ENCODE results near the gene CLEC16A. TPM values are rescaled to one million over a fixed set of nuclear protein-coding genes. Genes with fewer than 3 reads are reported as not detected.

Gene CLEC16A
- total RNA-seq, 1 donor from 2014 or later, result 19.8 TPM

- DNase-seq (ENCODE audit: low read depth), result no peak
- Histone ChIP-seq H3K36me3 (ENCODE audit: control insufficient read depth, insufficient read depth, low read length) (no peaks in the 10 kb centered on the region), H3K27me3 (ENCODE audit: control insufficient read depth, insufficient read depth, low read length) (no peaks in the 10 kb centered on the region), H3K4me3 (ENCODE audit: low read depth, low read length) (no peak overlapping the region)
- TF ChIP-seq CTCF (IDR thresholded peaks at IDR 0.05; ENCODE audit: insufficient read depth, low read length, poor library complexity, severe bottlenecking), result no peak
Observed at GRCh38 chr16:11080999-11081630, 136.8 kb downstream of the CLEC16A start.

- no peak for TF ChIP-seq CTCF (IDR thresholded peaks at IDR 0.05; ENCODE audit: insufficient read depth, low read length, poor library complexity, severe bottlenecking)
- Histone ChIP-seq H3K4me3 (ENCODE audit: low read depth, low read length) (no peak overlapping the region), H3K27me3 (ENCODE audit: control insufficient read depth, insufficient read depth, low read length) (no peaks in the 10 kb centered on the region), H3K36me3 (ENCODE audit: control insufficient read depth, insufficient read depth, low read length) (no peaks in the 10 kb centered on the region)
- no peak for DNase-seq (ENCODE audit: low read depth)
Observed at GRCh38 chr16:11082108-11082859, 137.9 kb downstream of the CLEC16A start.

- no peak for TF ChIP-seq CTCF (IDR thresholded peaks at IDR 0.05; ENCODE audit: insufficient read depth, low read length, poor library complexity, severe bottlenecking)
- Histone ChIP-seq H3K4me3 (ENCODE audit: low read depth, low read length) (no peak overlapping the region), H3K27me3 (ENCODE audit: control insufficient read depth, insufficient read depth, low read length) (no peaks in the 10 kb centered on the region), H3K36me3 (ENCODE audit: control insufficient read depth, insufficient read depth, low read length) (no peaks in the 10 kb centered on the region)
- DNase-seq (ENCODE audit: low read depth), result no peak
Observed at GRCh38 chr16:11082860-11083388, 138.6 kb downstream of the CLEC16A start.

- peak; percentile 79 for DNase-seq (ENCODE audit: low read depth)
- Histone ChIP-seq H3K27me3 (ENCODE audit: control insufficient read depth, insufficient read depth, low read length) (no peaks in the 10 kb centered on the region), H3K4me3 (ENCODE audit: low read depth, low read length) (no peak overlapping the region), H3K36me3 (ENCODE audit: control insufficient read depth, insufficient read depth, low read length) (no peaks in the 10 kb centered on the region)
- no peak for TF ChIP-seq CTCF (IDR thresholded peaks at IDR 0.05; ENCODE audit: insufficient read depth, low read length, poor library complexity, severe bottlenecking)
Observed at GRCh38 chr16:11084484-11084875, 140.1 kb downstream of the CLEC16A start.

- no peaks in the 10 kb centered on the region for H3K36me3 ChIP-seq (ENCODE audit: control insufficient read depth, insufficient read depth, low read length)
- TF ChIP-seq CTCF (IDR thresholded peaks at IDR 0.05; ENCODE audit: insufficient read depth, low read length, poor library complexity, severe bottlenecking), result no peak
- no peak for DNase-seq (ENCODE audit: low read depth)
- H3K4me3 ChIP-seq (ENCODE audit: low read depth, low read length), result no peak overlapping the region
- no peaks in the 10 kb centered on the region for H3K27me3 ChIP-seq (ENCODE audit: control insufficient read depth, insufficient read depth, low read length)
Observed at GRCh38 chr16:11084876-11085485, 140.6 kb downstream of the CLEC16A start.
